ENCODE measurements around the gene ASTN2.

GRCh38 chr9:116491659-116492058 is 923.2 kb downstream of the ASTN2 start:
- no peak for TF ChIP-seq EZH2 (IDR thresholded peaks at IDR 0.05; ENCODE audit: insufficient read depth, poor library complexity, severe bottlenecking)
- no peak for TF ChIP-seq EZH2phosphoT487 (IDR thresholded peaks at IDR 0.05; ENCODE audit: insufficient read depth, low read depth)

All from GM23248 (cell line).